ENCODE measurements around the gene TMEM131L.
"Not testable (repeated sequence)": the region's sequence is repeated elsewhere in the genome, so short reads cannot be mapped to it uniquely, and the experiment has no call there.

Gene TMEM131L

GRCh38 chr4:153450544-153450917 is 15.6 kb upstream of the TMEM131L start:
- DNase-seq: no peak

- not testable (repeated sequence) for DNase-seq
Observed at GRCh38 chr4:153451145-153451544, 15.0 kb upstream of the TMEM131L start.

- DNase-seq: no peak
Observed at GRCh38 chr4:153451911-153452657, 14.1 kb upstream of the TMEM131L start.

- DNase-seq: no peak
Observed at GRCh38 chr4:153452658-153453378, 13.3 kb upstream of the TMEM131L start.

GRCh38 chr4:153453402-153453801 is 12.8 kb upstream of the TMEM131L start:
- DNase-seq: no peak

GRCh38 chr4:153458969-153459368 is 7.2 kb upstream of the TMEM131L start:
- DNase-seq: no peak

GRCh38 chr4:153461549-153461948 is 4.6 kb upstream of the TMEM131L start:
- DNase-seq: not testable (repeated sequence)

GRCh38 chr4:153464068-153464467 is 2.1 kb upstream of the TMEM131L start:
- no peak for DNase-seq

GRCh38 chr4:153465140-153465539 is 1.0 kb upstream of the TMEM131L start:
- no peak for DNase-seq

GRCh38 chr4:153465615-153466080 is 512 bp upstream of the TMEM131L start:
- no peak for DNase-seq

GRCh38 chr4:153466949-153467896 is 1.1 kb downstream of the TMEM131L start:
- peak; percentile 37 for DNase-seq

- DNase-seq: no peak
Observed at GRCh38 chr4:153467897-153468262, 1.7 kb downstream of the TMEM131L start.

- no peak for DNase-seq
Observed at GRCh38 chr4:153468587-153468986, 2.4 kb downstream of the TMEM131L start.

GRCh38 chr4:153469031-153469430 is 2.9 kb downstream of the TMEM131L start:
- DNase-seq: no peak

GRCh38 chr4:153471071-153471697 is 5.0 kb downstream of the TMEM131L start:
- not testable (repeated sequence) for DNase-seq

- peak; percentile 31 for DNase-seq
Observed at GRCh38 chr4:153471698-153472093, 5.5 kb downstream of the TMEM131L start.

- DNase-seq: no peak
Observed at GRCh38 chr4:153472122-153473037, 6.2 kb downstream of the TMEM131L start.

GRCh38 chr4:153474251-153474650 is 8.1 kb downstream of the TMEM131L start:
- DNase-seq: no peak

GRCh38 chr4:153476829-153477574 is 10.8 kb downstream of the TMEM131L start:
- DNase-seq: no peak

- no peak for DNase-seq
Observed at GRCh38 chr4:153479101-153479500, 12.9 kb downstream of the TMEM131L start.

GRCh38 chr4:153480704-153481103 is 14.5 kb downstream of the TMEM131L start:
- DNase-seq: no peak

All from activated CD4-positive, alpha-beta T cell treated with anti-CD3 and anti-CD28 coated beads for 1 hour (primary cell).